DLD1 (cell line): ENCODE results near the gene RRM1.
"Not testable (repeated sequence)": the region's sequence is repeated elsewhere in the genome, so short reads cannot be mapped to it uniquely, and the experiment has no call there.

ENCODE experiments used
- in situ Hi-C: cut with HindIII; loops from 2 replicates; pipeline ENCODE4 v1.10.0; 2017; ENCODE audit warnings: low sequenced_read_pairs

RRM1 gene

GRCh38 chr11:4130219-4130618 is 35.6 kb downstream of the RRM1 start:
- in situ Hi-C loops = not testable (repeated sequence)

DNA sequence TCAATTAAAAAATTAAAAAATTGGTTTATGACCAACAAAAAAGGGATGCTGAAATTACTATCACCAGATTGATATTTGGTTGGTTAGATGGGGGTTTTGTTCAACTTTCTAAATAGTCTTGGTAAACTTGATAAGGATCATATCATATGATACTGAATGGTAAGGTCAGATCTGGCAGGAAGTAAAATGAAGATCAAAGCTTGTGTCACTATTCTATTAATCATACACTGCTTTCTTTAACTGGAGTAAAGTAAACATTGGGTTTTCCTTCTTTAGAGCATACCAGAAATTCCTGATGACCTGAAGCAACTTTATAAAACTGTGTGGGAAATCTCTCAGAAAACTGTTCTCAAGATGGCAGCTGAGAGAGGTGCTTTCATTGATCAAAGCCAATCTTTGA is 40.2 kb downstream of the RRM1 start:
- in situ Hi-C loops = no loop called here

GRCh38 chr11:4138497-4138896 is 43.9 kb downstream of the RRM1 start:
- in situ Hi-C loops = no loop called here

DNA sequence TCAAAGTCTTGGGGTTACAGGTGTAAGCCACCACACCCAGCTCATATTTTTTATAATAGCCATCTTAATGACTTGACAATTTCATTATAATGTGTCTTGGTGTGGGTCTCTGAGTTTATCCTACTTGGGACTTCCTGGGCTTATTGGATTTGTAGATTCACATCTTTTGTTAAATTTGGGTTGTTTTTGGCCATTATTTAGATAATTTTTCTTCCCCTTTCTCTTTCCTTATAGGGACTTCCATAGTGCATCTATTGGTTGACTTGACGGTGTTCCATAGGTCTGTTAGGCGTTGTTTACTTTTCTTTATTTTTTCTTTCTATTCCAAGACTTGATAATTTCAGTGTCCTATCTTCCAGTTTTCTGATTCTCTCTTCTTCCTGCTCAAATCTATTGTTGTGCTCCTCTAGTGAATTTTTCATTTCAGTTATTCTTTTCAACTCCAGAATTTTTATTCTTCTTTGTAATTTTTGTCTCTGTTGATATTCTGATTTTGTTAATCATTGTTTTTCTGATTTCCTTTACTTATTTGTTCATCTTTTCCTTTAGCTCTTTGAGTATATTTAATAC is 45.6 kb downstream of the RRM1 start:
- in situ Hi-C loops = no loop called here

DNA sequence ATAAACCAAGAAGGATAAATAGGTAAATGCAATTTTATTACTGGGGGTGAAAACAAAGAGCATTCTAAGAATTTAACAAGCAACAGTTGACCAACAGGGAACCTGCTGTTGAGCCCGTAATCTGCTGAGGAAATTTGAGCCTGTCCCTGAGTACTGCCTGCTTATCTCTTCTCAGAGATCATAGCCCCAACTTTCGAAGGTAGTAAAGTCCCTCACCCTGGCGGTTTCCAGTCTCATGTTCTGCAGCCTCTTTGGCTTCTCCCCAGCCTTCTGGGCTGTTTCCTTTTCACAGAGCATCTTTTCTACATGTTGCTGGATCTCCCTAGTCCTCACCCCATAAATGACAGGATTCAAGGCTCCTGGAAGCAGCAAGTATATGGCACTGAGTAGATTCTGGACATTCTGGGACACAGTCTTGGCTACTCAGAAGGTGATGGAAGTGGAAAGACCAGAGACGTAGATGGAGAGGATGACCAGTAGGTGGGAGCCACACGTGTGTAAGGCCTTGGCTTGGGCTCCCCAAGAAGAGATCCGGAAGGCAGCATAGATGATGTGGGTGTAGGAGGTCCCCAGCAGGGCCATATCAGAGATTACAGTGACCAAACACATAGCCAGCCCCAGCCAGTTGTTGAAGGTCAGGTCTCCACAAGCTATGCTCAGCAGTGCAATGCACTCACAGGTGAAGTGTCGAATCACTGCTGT is 51.6 kb downstream of the RRM1 start:
- in situ Hi-C loops = no loop called here

DNA sequence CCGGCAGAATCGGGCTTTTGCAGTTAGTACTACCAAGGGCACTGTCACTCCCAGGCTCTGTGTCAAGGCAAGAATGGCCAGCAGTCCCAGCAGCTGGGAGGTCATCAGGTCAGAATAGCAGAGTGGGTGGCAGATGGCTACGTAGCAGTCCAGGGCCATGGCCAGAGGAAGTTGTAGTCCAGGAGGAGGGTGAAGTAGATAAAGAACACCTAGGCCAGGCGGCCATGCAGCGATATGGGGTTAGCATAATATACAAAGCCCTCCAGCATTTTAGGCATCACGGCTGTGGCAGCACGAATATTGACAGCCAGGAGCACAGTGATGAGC is 52.1 kb downstream of the RRM1 start:
- in situ Hi-C loops = no loop called here

DNA sequence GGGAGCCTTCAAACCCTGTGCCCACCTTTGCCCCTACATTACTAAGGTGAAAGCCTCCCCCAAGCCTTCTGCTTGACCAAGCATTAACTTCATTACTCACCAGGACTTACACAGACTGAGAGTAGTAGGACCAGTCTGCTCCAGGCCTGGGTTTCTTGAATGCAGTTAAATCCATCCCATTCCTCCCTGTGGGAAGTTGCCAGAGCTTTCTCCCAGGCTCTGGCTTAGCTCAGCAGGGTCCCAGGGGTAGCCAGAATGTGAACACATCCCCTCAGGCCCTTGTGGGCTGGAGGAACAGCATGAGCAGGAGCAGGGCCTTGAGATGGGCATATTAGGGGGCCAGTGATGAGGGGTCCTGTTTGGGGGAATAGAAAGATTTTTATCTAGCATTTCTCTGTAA is 59.9 kb downstream of the RRM1 start:
- in situ Hi-C loops = no loop called here

DNA sequence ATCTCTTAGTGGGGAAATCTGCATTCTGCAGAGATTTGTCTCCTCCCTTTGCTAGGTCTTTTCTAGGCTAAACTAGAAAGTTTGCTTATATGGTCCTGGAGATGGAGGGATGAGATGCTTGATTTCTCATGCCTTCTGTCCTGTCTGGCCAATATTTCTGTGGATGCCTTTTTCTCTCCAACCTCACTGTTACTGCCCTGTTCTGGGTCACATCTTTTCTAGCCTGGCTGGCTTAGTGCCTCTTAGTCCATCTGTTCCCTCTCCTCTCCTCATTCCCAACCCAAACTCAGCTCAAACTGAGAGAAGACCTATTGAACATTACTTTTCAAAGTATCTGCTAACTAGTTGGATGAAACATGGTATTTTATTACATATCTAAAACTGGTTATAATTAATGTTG is 62.0 kb downstream of the RRM1 start:
- in situ Hi-C loops = no loop called here

DNA sequence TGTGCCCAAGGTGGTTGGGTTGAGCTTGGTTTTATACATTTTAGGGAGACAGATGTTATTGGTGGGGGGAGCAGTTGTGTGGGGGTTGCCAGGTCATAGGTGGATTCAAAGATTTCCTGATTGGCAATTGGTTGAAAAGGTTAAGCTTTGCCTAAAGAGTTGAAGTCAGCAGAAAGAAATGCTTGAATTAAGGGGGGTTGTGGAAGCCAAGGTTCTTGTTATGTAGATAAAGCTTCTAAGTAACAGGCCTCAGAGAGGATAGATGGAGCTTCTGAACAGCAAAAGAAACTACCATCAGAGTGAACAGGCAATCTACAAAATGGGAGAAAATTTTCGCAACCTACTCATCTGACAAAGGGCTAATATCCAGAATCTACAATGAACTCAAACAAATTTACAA is 64.2 kb downstream of the RRM1 start:
- in situ Hi-C loops = not testable (repeated sequence)

DNA sequence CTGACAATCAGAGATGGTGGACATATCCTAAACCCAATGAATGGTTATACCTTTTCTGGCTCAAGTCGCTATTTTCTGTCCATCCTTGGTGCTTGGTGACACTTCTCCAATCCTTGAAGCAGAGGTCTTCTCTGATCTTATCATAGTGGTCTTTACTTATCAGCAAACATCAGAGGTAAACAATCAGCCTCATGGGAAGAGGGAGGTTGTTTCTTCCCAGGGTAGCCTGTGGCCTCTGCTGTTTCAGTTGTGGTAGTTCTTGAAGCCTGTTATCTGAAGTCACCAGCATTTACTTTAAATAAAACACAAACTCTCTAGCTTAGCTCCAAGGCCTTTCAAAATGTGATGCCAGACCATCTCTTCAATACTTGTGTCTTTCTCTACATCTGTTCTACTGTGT is 66.7 kb downstream of the RRM1 start:
- in situ Hi-C loops = no loop called here

GRCh38 chr11:4164884-4165590 is 70.4 kb downstream of the RRM1 start:
- in situ Hi-C loops = no loop called here

DNA sequence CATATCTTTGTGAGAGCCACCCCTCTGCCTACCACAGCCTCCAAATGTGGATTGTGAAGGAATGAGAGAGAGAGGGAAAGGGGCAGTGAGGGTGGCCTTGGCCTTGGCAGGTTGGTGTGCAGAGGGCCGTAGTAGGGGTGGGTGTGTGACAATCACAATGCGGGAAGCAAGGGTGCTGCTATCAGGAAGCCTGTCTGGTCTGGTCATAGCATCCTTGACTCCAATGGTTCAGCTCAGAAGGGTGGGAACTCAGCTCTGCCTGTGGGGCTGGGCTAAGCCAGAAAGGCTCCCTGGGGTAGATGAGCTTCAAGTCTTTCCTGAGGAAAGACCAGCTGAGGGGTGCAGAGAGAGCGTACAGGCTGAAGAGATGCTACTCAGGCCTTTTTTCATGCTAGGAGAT is 72.7 kb downstream of the RRM1 start:
- in situ Hi-C loops = no loop called here

DNA sequence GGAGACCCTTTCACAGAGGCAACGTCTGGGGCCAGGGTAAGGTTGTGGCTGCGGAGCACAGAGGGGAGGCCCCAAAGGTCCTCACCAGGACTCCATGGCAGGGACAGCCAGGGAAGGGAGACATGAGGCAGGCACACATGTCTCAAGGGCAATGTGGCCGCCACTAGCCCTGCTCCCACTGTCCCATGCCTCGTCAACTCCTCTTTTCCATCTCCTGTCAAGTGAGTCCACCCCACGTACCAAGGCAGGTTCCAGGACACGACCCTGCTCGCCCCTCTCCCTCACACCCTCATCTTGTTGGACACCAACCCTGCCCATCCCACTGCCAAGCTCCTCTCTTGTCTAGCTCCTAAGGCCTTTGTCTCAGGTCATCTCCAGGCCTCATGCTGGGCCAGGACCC is 73.2 kb downstream of the RRM1 start:
- in situ Hi-C loops = no loop called here

DNA sequence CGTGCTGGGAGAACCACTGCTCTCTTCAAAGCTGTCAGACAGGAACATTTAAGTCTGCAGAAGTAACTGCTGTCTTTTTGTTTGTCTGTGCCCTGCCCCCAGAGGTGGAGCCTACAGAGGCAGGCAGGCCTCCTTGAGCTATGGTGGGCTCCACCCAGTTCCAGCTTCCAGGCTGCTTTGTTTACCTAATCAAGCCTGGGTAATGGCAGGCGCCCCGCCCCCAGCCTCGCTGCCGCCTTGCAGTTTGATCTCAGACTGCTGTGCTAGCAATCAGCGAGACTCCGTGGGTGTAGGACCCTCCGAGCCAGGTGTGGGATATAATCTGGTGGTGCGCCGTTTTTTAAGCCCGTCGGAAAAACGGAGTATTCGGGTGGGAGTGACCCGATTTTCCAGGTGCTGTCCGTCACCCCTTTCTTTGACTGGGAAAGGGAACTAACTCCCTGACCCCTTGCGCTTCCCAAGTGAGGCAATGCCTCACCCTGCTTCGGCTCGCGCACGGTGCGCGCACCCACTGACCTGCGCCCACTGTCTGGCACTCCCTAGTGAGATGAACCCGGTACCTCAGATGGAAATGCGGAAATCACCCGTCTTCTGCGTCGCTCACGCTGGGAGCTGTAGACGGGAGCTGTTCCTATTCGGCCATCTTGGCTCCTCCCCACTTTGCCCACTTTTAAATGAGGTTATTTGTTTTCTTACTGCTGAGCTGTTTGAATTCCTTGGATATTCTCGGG is 81.2 kb downstream of the RRM1 start:
- in situ Hi-C loops = not testable (repeated sequence)

- in situ Hi-C loops = no loop called here
Measured at GRCh38 chr11:4178813-4179662, 84.4 kb downstream of the RRM1 start.

- in situ Hi-C loops = loop anchor here (5.0 kb wide), 1 partner anchor 317 kb away; no protein-coding TSS in a partner anchor
Measured at GRCh38 chr11:4180441-4181183, 86.0 kb downstream of the RRM1 start.

DNA sequence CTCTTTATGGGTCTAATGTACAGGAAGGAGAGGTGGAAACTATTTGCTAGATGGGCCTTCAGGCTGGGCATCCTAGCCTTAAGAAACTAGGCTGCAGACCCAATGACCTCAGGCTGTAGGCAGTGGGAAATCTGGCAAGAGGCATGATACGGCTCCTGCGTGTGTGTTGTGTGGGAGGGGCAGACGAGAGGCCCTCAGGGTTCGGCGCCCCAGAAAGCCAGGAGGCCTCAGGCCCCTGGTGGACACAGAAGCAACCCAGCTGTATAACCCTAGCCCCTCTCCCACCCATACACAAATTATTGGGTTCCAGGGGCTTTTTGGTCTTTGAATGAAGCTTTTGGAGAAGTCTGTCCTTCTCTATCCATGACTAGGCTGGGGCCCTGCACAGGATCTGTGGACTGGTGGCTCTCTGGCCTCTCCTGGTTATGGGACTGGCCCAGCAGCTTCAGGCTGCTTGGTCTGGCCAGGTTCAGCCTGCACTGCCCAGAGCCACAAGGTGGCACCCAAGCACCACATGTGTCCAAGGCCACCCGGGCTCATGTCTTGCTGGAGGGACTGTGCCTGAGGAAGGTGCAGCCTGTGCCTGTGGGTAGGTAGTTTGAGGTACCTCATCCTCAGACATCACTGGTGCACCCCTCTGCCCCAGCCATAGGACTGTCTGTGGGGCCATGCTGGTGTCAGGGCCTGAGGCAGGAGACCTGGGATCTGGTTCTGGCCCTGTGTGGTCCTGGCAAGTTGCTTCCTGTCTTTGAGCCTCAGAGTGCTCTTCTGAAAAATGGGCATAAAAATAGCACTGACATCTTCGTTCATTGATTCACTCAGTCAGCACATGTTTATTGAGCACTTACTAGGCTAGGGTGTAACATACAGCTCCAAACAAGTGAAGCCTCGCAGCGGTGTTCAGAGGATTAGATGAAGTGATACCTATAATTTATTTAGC is 87.5 kb downstream of the RRM1 start:
- in situ Hi-C loops = loop anchor here (5.0 kb wide), 1 partner anchor 315 kb away; no protein-coding TSS in a partner anchor

DNA sequence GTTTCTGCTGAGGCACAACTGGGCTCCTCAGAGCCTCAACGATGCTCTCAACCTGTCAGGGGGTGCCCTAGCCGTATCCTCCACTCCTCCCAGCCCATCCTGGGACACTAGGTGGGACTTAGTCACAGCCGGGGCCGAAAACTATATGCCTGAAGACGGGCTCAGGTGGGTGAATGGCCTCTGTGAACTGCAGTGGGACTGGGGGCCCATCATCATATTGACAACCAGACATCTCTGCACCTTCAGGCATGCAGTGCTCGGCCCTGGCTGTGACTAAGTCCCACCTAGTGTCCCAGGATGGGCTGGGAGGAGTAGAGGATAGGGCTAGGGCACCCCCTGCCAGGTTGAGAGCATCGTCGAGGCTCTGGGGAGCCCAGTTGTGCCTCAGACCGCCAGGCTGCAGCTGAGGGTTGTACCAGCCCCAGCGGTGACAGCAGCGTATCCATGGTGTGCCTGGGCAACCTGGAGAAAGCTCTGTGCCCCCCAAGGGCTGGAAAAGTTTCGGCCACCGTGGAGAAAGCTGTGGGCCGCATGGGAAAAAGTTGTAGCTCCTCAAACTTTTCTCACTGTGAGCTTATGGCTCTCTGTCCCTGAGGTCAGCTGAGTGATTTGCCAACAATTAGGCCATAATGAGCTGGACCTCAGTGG is 88.9 kb downstream of the RRM1 start:
- in situ Hi-C loops = loop anchor here (5.0 kb wide), 1 partner anchor 314 kb away; no protein-coding TSS in a partner anchor
